HCT116 (cell line): ENCODE data around the gene SLC11A1. TPM values are rescaled to one million over a fixed set of nuclear protein-coding genes. Genes with fewer than 3 reads are reported as not detected.
A peak's percentile ranks its signal among the peaks of the same experiment; 100 is the strongest.

Experiments used
- ATAC-seq: fragments of 200-7000 bp; cut with Tn5 transposase; 2 replicates; pipeline ENCODE4 v1.9.1; 2020; ENCODE audit warnings: mild to moderate bottlenecking, moderate library complexity
- BruUV-seq: library from RNA; stranded (reverse); fragments of 400-500 nt; replicated peaks from 2 replicates; lab custom pipeline; 2021; lab: Mats Ljungman, UMichigan
- CTCF ChIA-PET: fragments of 300-600 bp; sonication (Branson Sonifier 250); formaldehyde crosslinking; loops from one replicate; lab custom pipeline; 2021; ENCODE audit warnings: antibody characterized with exemption; lab: Charles Lee
- POLR2A ChIA-PET: fragments of 300-600, 350-600 bp; sonication (Branson Sonifier 250); formaldehyde crosslinking; loops from one replicate; lab custom pipeline; 2021; ENCODE audit warnings: antibody characterized with exemption; lab: Charles Lee
- RAD21 ChIA-PET, 2 experiments: fragments of 300-600 bp; sonication (Branson Sonifier 250); formaldehyde crosslinking; loops; one replicate each; lab custom pipeline; 2023; ENCODE audit warnings: low total read pairs in 2 of 2; ENCODE audit not compliant: uncharacterized antibody in 2 of 2, unreplicated experiment in 2 of 2, low non-redundant PET in 1 of 2; lab: Charles Lee
- DNase-seq: peaks from one replicate; pipeline ENCODE4 v3.0.0-alpha.2; 2010; ENCODE audit warnings: low read depth, low spot score
- H2AFZ ChIP-seq: fragments of 200-600 bp; shearing (Covaris generic), sonication (generic); 2 replicates; pipeline ENCODE4 v1.6.1; 2017; ENCODE audit warnings: low read depth, mixed run types, mixed read lengths, antibody characterized with exemption, low read length; ENCODE audit not compliant: poor library complexity, severe bottlenecking
- H3K27ac ChIP-seq: 2 replicates; pipeline ENCODE4 v1.5.1; 2012; ENCODE audit warnings: low read depth, low read length
- H3K27me3 ChIP-seq: fragments of 200-600 bp; sonication (generic); 2 replicates; pipeline ENCODE4 v1.6.1; 2016; ENCODE audit warnings: mixed run types, low read length, mixed read lengths; ENCODE audit not compliant: insufficient read depth
- H3K36me3 ChIP-seq, 2 experiments: fragments of 200-500 bp in 1 of 2; fragments of 200-600 bp in 1 of 2; sonication (Bioruptor generic) in 1 of 2; sonication (generic) in 1 of 2; 2 replicates each; pipeline versions ENCODE4 v1.5.1 to v1.6.1; 2014 to 2016; ENCODE audit warnings: low read length in 2 of 2, inconsistent platforms in 1 of 2, mixed read lengths in 1 of 2, mixed run types in 1 of 2; ENCODE audit not compliant: insufficient read depth in 2 of 2, control insufficient read depth in 1 of 2
- H3K4me1 ChIP-seq, 2 experiments: fragments of 200-600 bp in 1 of 2; sonication (generic) in 1 of 2; 2 replicates each; pipeline versions ENCODE4 v1.5.1 to v1.6.1; 2012 to 2017; ENCODE audit warnings: low read length in 2 of 2, inconsistent platforms in 1 of 2, mild to moderate bottlenecking in 1 of 2, mixed read lengths in 1 of 2, mixed run types in 1 of 2, moderate library complexity in 1 of 2; ENCODE audit not compliant: insufficient read depth in 2 of 2, control insufficient read depth in 1 of 2
- H3K4me2 ChIP-seq: fragments of 200-600 bp; sonication (generic); 2 replicates; pipeline ENCODE4 v1.6.1; 2017; ENCODE audit warnings: mixed run types, low read length, mixed read lengths
- H3K4me3 ChIP-seq, 2 experiments: fragments of 200-600 bp in 1 of 2; sonication (generic) in 1 of 2; replicated peaks in 1 of 2; 2 replicates each; pipeline ENCODE4 v1.5.1; 2011 to 2016; ENCODE audit warnings: low read length in 2 of 2, control low read depth in 1 of 2, low read depth in 1 of 2, mild to moderate bottlenecking in 1 of 2, mixed read lengths in 1 of 2, mixed run types in 1 of 2
- H3K79me2 ChIP-seq: fragments of 200-600 bp; sonication (generic); 2 replicates; pipeline ENCODE4 v1.6.1; 2017; ENCODE audit warnings: mild to moderate bottlenecking, mixed run types, low read length, moderate library complexity, mixed read lengths; ENCODE audit not compliant: insufficient read depth
- H3K9ac ChIP-seq: fragments of 200-600 bp; sonication (generic); 2 replicates; pipeline ENCODE4 v1.6.1; 2016; ENCODE audit warnings: low read length, mixed read lengths
- H3K9me2 ChIP-seq: fragments of 200-600 bp; sonication (generic), shearing (Covaris generic); 2 replicates; pipeline ENCODE4 v1.6.1; 2017; ENCODE audit warnings: mixed run types, mild to moderate bottlenecking, moderate library complexity; ENCODE audit not compliant: insufficient read depth
- H3K9me3 ChIP-seq, 2 experiments: fragments of 200-500 bp in 1 of 2; fragments of 200-600 bp in 1 of 2; sonication (Bioruptor generic) in 1 of 2; sonication (generic) in 1 of 2; 2 replicates each; pipeline ENCODE4 v1.6.1; 2014 to 2017; ENCODE audit warnings: low read length in 2 of 2, mixed read lengths in 2 of 2, inconsistent platforms in 1 of 2, low read depth in 1 of 2, mild to moderate bottlenecking in 1 of 2, mixed run types in 1 of 2, moderate library complexity in 1 of 2; ENCODE audit not compliant: control insufficient read depth in 1 of 2, insufficient read depth in 1 of 2
- H4K20me1 ChIP-seq: fragments of 200-600 bp; sonication (generic), shearing (Covaris generic); 2 replicates; pipeline ENCODE4 v1.6.1; 2017; ENCODE audit warnings: mixed run types, mild to moderate bottlenecking, moderate library complexity; ENCODE audit not compliant: insufficient read depth
- ATF3 ChIP-seq: IDR thresholded peaks from 2 replicates; pipeline ENCODE4 v1.6.1; 2012
- CBX3 ChIP-seq: IDR thresholded peaks from 2 replicates; pipeline ENCODE4 v1.6.1; 2012; ENCODE audit warnings: low read depth
- CTCF ChIP-seq, 3 experiments: fragments of 200-600 bp in 1 of 3; sonication (generic) in 1 of 3; IDR thresholded peaks in 2 of 3; conservative IDR thresholded peaks in 1 of 3; 2 replicates each; pipeline ENCODE4 v1.5.1; 2012 to 2017; ENCODE audit warnings: low read depth in 2 of 3, low read length in 2 of 3, antibody characterized with exemption in 1 of 3, borderline replicate concordance in 1 of 3, control low read depth in 1 of 3, mild to moderate bottlenecking in 1 of 3, mixed read lengths in 1 of 3, mixed run types in 1 of 3, moderate library complexity in 1 of 3; ENCODE audit not compliant: insufficient read depth in 1 of 3
- ELF1 ChIP-seq: IDR thresholded peaks from 2 replicates; pipeline ENCODE4 v1.6.1; 2012; ENCODE audit warnings: low read depth, borderline replicate concordance
- EZH2 ChIP-seq: fragments of 200-600 bp; sonication (generic); IDR thresholded peaks from 2 replicates; pipeline ENCODE4 v1.6.1; 2017; ENCODE audit warnings: antibody characterized with exemption, mixed run types
- FOSL1 ChIP-seq: IDR thresholded peaks from 2 replicates; pipeline ENCODE4 v1.6.1; 2012; ENCODE audit warnings: low read depth
- POLR2A ChIP-seq: IDR thresholded peaks from 2 replicates; pipeline ENCODE4 v1.7.0; 2011; ENCODE audit warnings: borderline replicate concordance; ENCODE audit not compliant: insufficient read depth, insufficient read length; ENCODE audit errors: extremely low read depth
- SIN3A ChIP-seq: IDR thresholded peaks from 2 replicates; pipeline ENCODE4 v1.6.1; 2012; ENCODE audit warnings: low read depth
- SP1 ChIP-seq: IDR thresholded peaks from 2 replicates; pipeline ENCODE4 v1.6.1; 2012; ENCODE audit warnings: low read depth
- TCF7L2 ChIP-seq: IDR thresholded peaks from 2 replicates; pipeline ENCODE4 v1.7.0; 2011; ENCODE audit warnings: borderline replicate concordance, inconsistent platforms; ENCODE audit not compliant: insufficient read depth, insufficient read length; ENCODE audit errors: extremely low read depth
- intact Hi-C: fragments of 100-400 bp; cut with micrococcal nuclease; formaldehyde crosslinking; loops from 2 replicates; pipeline ENCODE4 v1.10.0; 2022
- total RNA-seq: library from RNA; stranded (reverse); gene quantifications from one replicate; pipeline ENCODE4 v1.2.1, GENCODE V29; 2021; ENCODE audit not compliant: unreplicated experiment
- TF ChIP-seq, protein P1 (sequence below): IDR thresholded peaks from 2 replicates; pipeline ENCODE4 v1.6.1; 2012; ENCODE audit warnings: low read depth

The SLC11A1 gene
- total RNA-seq, 1 experiment from 2014 or later = 0.42 TPM

GRCh38 chr2:218394298-218395089 lies 12.4 kb downstream of the SLC11A1 start:
- POLR2A ChIA-PET = interaction anchor here (1.2 kb wide), 1 partner anchor 124 kb away, joined by 3 read pairs; the partner anchor contains the start of genes AAMP and PNKD
- H3K79me2 ChIP-seq = peaks cover 10% of the 10 kb centered on the region; the same call in 1 of the 2 replicates
- TF ChIP-seq SP1 (no peak), POLR2A (no peak), TCF7L2 (no peak), CTCF (IDR thresholded peaks at IDR 0.05 in 2 of 3, conservative IDR thresholded peaks at IDR 0.05 in 1 of 3; ENCODE audit: borderline replicate concordance in 1 of 3, insufficient read depth in 1 of 3, low read depth in 2 of 3, low read length in 2 of 3) (no peak), ELF1 (no peak), SIN3A (no peak), FOSL1 (no peak), CBX3 (no peak), ATF3 (no peak), EZH2 (no peak)
- TF ChIP-seq, protein P1, sequence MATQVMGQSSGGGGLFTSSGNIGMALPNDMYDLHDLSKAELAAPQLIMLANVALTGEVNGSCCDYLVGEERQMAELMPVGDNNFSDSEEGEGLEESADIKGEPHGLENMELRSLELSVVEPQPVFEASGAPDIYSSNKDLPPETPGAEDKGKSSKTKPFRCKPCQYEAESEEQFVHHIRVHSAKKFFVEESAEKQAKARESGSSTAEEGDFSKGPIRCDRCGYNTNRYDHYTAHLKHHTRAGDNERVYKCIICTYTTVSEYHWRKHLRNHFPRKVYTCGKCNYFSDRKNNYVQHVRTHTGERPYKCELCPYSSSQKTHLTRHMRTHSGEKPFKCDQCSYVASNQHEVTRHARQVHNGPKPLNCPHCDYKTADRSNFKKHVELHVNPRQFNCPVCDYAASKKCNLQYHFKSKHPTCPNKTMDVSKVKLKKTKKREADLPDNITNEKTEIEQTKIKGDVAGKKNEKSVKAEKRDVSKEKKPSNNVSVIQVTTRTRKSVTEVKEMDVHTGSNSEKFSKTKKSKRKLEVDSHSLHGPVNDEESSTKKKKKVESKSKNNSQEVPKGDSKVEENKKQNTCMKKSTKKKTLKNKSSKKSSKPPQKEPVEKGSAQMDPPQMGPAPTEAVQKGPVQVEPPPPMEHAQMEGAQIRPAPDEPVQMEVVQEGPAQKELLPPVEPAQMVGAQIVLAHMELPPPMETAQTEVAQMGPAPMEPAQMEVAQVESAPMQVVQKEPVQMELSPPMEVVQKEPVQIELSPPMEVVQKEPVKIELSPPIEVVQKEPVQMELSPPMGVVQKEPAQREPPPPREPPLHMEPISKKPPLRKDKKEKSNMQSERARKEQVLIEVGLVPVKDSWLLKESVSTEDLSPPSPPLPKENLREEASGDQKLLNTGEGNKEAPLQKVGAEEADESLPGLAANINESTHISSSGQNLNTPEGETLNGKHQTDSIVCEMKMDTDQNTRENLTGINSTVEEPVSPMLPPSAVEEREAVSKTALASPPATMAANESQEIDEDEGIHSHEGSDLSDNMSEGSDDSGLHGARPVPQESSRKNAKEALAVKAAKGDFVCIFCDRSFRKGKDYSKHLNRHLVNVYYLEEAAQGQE = no peak
- H3K36me3 ChIP-seq = no peaks in the 10 kb centered on the region
- RAD21 ChIA-PET = no interaction called here
- H3K27me3 ChIP-seq = no peaks in the 10 kb centered on the region
- H4K20me1 ChIP-seq = no peaks in the 10 kb centered on the region
- H3K9me3 ChIP-seq = no peaks in the 10 kb centered on the region
- no peak overlapping the region for H3K4me3 ChIP-seq
- ATAC-seq (no peak), DNase-seq (no peak)
- H3K27ac ChIP-seq = peak overlapping the region; percentile 99
- no peaks in the 10 kb centered on the region for H3K9me2 ChIP-seq
- intact Hi-C loops = no loop called here
- peak overlapping the region; percentile 90 for H3K4me2 ChIP-seq
- no TSS peak for BruUV-seq
- CTCF ChIA-PET = interaction anchor here (0.9 to 1.5 kb wide), 5 partner anchors 93 to 123 kb away, joined by 3 to 4 read pairs (median 4); no protein-coding TSS in a partner anchor
- peaks cover 24 to 55% of the 10 kb centered on the region in 2 experiments for H3K4me1 ChIP-seq
- no peak overlapping the region for H3K9ac ChIP-seq
- H2AFZ ChIP-seq = no peak overlapping the region
